GM23338 (cell line): ENCODE data around the gene RGS3. TPM values are rescaled to one million over a fixed set of nuclear protein-coding genes. Genes with fewer than 3 reads are reported as not detected.

Experiments used
- ATAC-seq: fragments of 200-7000 bp; cut with Tn5 transposase; 3 replicates; pipeline ENCODE4 v1.9.1; 2020
- DNase-seq: peaks from one replicate; pipeline ENCODE4 v3.0.0-alpha.2; 2015; ENCODE audit warnings: low spot score
- H2AFZ ChIP-seq: fragments of 200-600 bp; sonication (generic); 2 replicates; pipeline ENCODE4 v1.8.0; 2016; ENCODE audit warnings: antibody characterized with exemption, mild to moderate bottlenecking, moderate library complexity
- H3F3A ChIP-seq: fragments of 200-600 bp; sonication (generic); replicated peaks from 2 replicates; pipeline ENCODE4 v1.8.0; 2017; ENCODE audit warnings: antibody characterized with exemption, mixed run types, low read depth
- H3K27ac ChIP-seq: fragments of 200-600 bp; sonication (generic); 2 replicates; pipeline ENCODE4 v1.6.1; 2016; ENCODE audit warnings: low read depth
- H3K27me3 ChIP-seq: fragments of 200-600 bp; sonication (generic); 2 replicates; pipeline ENCODE4 v1.8.0; 2016; ENCODE audit warnings: mild to moderate bottlenecking, mixed run types, moderate library complexity; ENCODE audit not compliant: insufficient read depth
- H3K36me3 ChIP-seq: fragments of 200-600 bp; sonication (generic); 2 replicates; pipeline ENCODE4 v1.8.0; 2016; ENCODE audit warnings: mild to moderate bottlenecking; ENCODE audit not compliant: insufficient read depth
- H3K4me1 ChIP-seq: fragments of 200-600 bp; sonication (generic); 2 replicates; pipeline ENCODE4 v1.8.0; 2016; ENCODE audit warnings: mild to moderate bottlenecking, moderate library complexity; ENCODE audit not compliant: insufficient read depth
- H3K4me2 ChIP-seq: fragments of 200-600 bp; sonication (generic); 2 replicates; pipeline ENCODE4 v1.7.1; 2017; ENCODE audit warnings: mixed run types
- H3K4me3 ChIP-seq: fragments of 200-600 bp; sonication (generic); 2 replicates; pipeline ENCODE4 v1.6.1; 2016; ENCODE audit warnings: mixed run types
- H3K79me2 ChIP-seq: fragments of 200-600 bp; sonication (generic); replicated peaks from 2 replicates; pipeline ENCODE4 v1.8.0; 2017; ENCODE audit warnings: mild to moderate bottlenecking; ENCODE audit not compliant: insufficient read depth
- H3K9me2 ChIP-seq: fragments of 200-600 bp; sonication (generic); 2 replicates; pipeline ENCODE4 v1.8.0; 2017; ENCODE audit not compliant: insufficient read depth
- H4K20me1 ChIP-seq: fragments of 200-600 bp; sonication (generic); replicated peaks from 2 replicates; pipeline ENCODE4 v1.8.0; 2017; ENCODE audit warnings: mild to moderate bottlenecking; ENCODE audit not compliant: insufficient read depth
- H3K27ac Mint-ChIP-seq: 2 replicates; pipeline ENCODE4 v1.8.0; 2020; ENCODE audit warnings: inconsistent platforms, mild to moderate bottlenecking, moderate library complexity, mixed read lengths
- H3K27me3 Mint-ChIP-seq: 3 replicates; pipeline ENCODE4 v1.8.0; 2022; ENCODE audit warnings: low read depth, mild to moderate bottlenecking, moderate library complexity, mixed read lengths, inconsistent platforms; ENCODE audit not compliant: insufficient read depth, poor library complexity
- H3K36me3 Mint-ChIP-seq: 3 replicates; pipeline ENCODE4 v1.8.0; 2021; ENCODE audit warnings: low read depth, mild to moderate bottlenecking, inconsistent platforms, moderate library complexity, mixed read lengths
- H3K4me1 Mint-ChIP-seq: 3 replicates; pipeline ENCODE4 v1.8.0; 2020; ENCODE audit warnings: mild to moderate bottlenecking, inconsistent platforms, mixed read lengths
- H3K4me3 Mint-ChIP-seq: 3 replicates; pipeline ENCODE4 v1.8.0; 2021; ENCODE audit warnings: moderate library complexity, mild to moderate bottlenecking, inconsistent platforms, mixed read lengths
- H3K9me3 Mint-ChIP-seq: 3 replicates; pipeline ENCODE4 v1.8.0; 2020; ENCODE audit warnings: moderate library complexity, mild to moderate bottlenecking, inconsistent platforms, mixed read lengths
- CREB1 ChIP-seq: fragments of 250-450 bp; sonication (Bioruptor Pico); IDR thresholded peaks from 2 replicates; pipeline ENCODE4 v1.5.0; 2020; ENCODE audit warnings: low read depth, mild to moderate bottlenecking, moderate library complexity
- EZH2 ChIP-seq: fragments of 200-600 bp; sonication (generic); IDR thresholded peaks from one replicate; pipeline ENCODE4 v1.8.0; 2017; ENCODE audit warnings: antibody characterized with exemption, mild to moderate bottlenecking, low read depth; ENCODE audit not compliant: unreplicated experiment
- EZH2phosphoT487 ChIP-seq: fragments of 200-600 bp; sonication (generic); IDR thresholded peaks from one replicate; pipeline ENCODE4 v1.8.1; 2018; ENCODE audit warnings: antibody characterized with exemption; ENCODE audit not compliant: unreplicated experiment
- JUNB ChIP-seq: IDR thresholded peaks from one replicate; pipeline ENCODE4 v1.6.1; 2016; ENCODE audit warnings: antibody characterized with exemption; ENCODE audit not compliant: unreplicated experiment
- NANOG ChIP-seq: IDR thresholded peaks from 2 replicates; pipeline ENCODE4 v1.6.1; 2016; ENCODE audit warnings: antibody characterized with exemption, borderline replicate concordance
- POLR2AphosphoS5 ChIP-seq: IDR thresholded peaks from 2 replicates; pipeline ENCODE4 v1.6.1; 2016; ENCODE audit warnings: antibody characterized with exemption, low read depth
- ZNF114 ChIP-seq: fragments of 250-450 bp; sonication (Bioruptor Pico); IDR thresholded peaks from 2 replicates; pipeline ENCODE4 v1.5.0; 2020; ENCODE audit warnings: mild to moderate bottlenecking, moderate library complexity
- ZNF331 ChIP-seq: fragments of 250-450 bp; sonication (Bioruptor Pico); IDR thresholded peaks from 2 replicates; pipeline ENCODE4 v1.5.0; 2020; ENCODE audit warnings: low read depth, mild to moderate bottlenecking, moderate library complexity
- polyA plus RNA-seq: library from polyadenylated mRNA; unstranded; fragments of >200 nt; fragmentation: Nextera tagmentation; extraction: Ambion mirVana; gene quantifications from 2 replicates; pipeline ENCODE4 v1.2.1, GENCODE V29; 2016
- total RNA-seq: library from RNA; depleted of rRNA; stranded (reverse); fragments of >200 nt; shearing (Covaris generic); gene quantifications from 2 replicates; pipeline ENCODE4 v1.2.3, GENCODE V29; 2014
- TF ChIP-seq, protein P1 (sequence below), 2 experiments: fragments of 200-600 bp in 1 of 2; sonication (generic) in 1 of 2; conservative IDR thresholded peaks; 2 replicates each; pipeline versions ENCODE4 v1.5.1 to v1.6.1; 2016 to 2017; ENCODE audit warnings: antibody characterized with exemption in 2 of 2, low read depth in 2 of 2, mild to moderate bottlenecking in 2 of 2, moderate library complexity in 1 of 2
- TF ChIP-seq, protein P2 (sequence below): IDR thresholded peaks from 2 replicates; pipeline ENCODE4 v1.6.1; 2016; ENCODE audit warnings: antibody characterized with exemption
- TF ChIP-seq, protein P3 (sequence below): fragments of 250-450 bp; sonication (Bioruptor Pico); IDR thresholded peaks from 2 replicates; pipeline ENCODE4 v1.5.0; 2020; ENCODE audit warnings: mild to moderate bottlenecking, moderate library complexity

The RGS3 gene
- total and polyA plus RNA-seq, 2 experiments from 2014 or later, result 14.2 to 24.3 TPM

DNA sequence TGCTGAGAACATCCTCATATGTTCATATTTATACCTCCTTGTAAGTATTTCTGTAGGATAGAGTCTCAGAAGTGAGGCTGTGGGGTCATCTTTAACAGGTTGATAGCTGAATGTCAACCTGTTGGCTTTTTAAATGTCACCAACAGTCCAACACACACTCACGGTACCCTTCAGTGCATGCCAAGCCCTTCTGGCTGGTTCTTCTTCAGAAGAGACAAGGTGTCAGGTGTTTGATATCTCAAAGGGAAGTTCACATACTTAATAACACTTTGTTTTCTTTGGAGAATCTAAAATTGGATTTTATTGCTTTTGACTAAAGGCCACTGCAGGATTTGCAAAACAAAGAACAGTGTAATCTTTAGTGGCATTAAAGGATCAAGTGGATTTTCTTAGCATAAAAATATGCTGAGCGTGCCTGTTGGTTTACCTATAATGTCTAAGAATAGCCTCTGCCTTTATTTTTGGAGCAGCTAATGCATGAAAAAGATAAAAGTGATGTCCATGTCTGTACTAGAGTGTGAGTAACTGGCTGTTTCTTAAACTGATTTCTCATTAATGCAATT, 58.2 kb downstream of the RGS3 start (continued):
- TF ChIP-seq, protein P1, sequence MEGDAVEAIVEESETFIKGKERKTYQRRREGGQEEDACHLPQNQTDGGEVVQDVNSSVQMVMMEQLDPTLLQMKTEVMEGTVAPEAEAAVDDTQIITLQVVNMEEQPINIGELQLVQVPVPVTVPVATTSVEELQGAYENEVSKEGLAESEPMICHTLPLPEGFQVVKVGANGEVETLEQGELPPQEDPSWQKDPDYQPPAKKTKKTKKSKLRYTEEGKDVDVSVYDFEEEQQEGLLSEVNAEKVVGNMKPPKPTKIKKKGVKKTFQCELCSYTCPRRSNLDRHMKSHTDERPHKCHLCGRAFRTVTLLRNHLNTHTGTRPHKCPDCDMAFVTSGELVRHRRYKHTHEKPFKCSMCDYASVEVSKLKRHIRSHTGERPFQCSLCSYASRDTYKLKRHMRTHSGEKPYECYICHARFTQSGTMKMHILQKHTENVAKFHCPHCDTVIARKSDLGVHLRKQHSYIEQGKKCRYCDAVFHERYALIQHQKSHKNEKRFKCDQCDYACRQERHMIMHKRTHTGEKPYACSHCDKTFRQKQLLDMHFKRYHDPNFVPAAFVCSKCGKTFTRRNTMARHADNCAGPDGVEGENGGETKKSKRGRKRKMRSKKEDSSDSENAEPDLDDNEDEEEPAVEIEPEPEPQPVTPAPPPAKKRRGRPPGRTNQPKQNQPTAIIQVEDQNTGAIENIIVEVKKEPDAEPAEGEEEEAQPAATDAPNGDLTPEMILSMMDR (conservative IDR thresholded peaks at IDR 0.05; ENCODE audit: low read depth in 2 of 2), result no peak
- TF ChIP-seq ZNF331 (CRISPR knock-in tag), result no peak
- no peak for TF ChIP-seq CREB1
- TF ChIP-seq POLR2AphosphoS5, result no peak
- no peak for TF ChIP-seq EZH2phosphoT487
- TF ChIP-seq, protein P2, sequence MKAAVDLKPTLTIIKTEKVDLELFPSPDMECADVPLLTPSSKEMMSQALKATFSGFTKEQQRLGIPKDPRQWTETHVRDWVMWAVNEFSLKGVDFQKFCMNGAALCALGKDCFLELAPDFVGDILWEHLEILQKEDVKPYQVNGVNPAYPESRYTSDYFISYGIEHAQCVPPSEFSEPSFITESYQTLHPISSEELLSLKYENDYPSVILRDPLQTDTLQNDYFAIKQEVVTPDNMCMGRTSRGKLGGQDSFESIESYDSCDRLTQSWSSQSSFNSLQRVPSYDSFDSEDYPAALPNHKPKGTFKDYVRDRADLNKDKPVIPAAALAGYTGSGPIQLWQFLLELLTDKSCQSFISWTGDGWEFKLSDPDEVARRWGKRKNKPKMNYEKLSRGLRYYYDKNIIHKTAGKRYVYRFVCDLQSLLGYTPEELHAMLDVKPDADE, result no peak
- no peak for TF ChIP-seq ZNF114
- no peak for TF ChIP-seq NANOG
- TF ChIP-seq EZH2, result no peak

DNA sequence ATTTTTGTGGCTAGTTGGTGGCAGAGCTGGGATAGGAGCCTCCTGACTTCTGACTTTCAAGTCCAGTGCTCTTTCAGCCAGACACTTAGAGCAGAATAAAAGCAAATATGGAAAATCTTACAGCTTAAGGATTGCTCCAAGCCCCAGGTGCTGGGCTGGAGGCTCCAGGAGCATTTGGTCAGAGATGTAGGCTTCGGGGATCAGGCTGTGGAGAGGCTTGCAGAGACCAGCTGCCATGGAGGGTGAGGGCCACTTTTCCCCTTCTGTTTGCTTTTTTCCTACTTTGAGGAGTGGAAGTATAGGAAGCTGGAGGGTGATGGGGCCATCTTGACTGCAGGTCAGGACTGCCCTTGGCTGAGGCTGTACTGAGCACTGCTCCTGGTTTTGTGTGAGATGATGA, 58.9 kb downstream of the RGS3 start:
- Histone ChIP-seq H3K36me3 (no peaks in the 10 kb centered on the region), H4K20me1 (no peaks in the 10 kb centered on the region), H3K79me2 (no peaks in the 10 kb centered on the region), H3K4me2 (no peak overlapping the region), H2AFZ (no peak overlapping the region), H3K27ac (no peak overlapping the region), H3F3A (no peaks in the 10 kb centered on the region), H3K27me3 (no peaks in the 10 kb centered on the region), H3K4me3 (no peak overlapping the region), H3K9me2 (no peaks in the 10 kb centered on the region), H3K4me1 (no peaks in the 10 kb centered on the region)
- no peak for DNase-seq
- TF ChIP-seq EZH2 (no peak), ZNF331 (CRISPR knock-in tag) (no peak), JUNB (no peak), NANOG (no peak)
- TF ChIP-seq, protein P3, sequence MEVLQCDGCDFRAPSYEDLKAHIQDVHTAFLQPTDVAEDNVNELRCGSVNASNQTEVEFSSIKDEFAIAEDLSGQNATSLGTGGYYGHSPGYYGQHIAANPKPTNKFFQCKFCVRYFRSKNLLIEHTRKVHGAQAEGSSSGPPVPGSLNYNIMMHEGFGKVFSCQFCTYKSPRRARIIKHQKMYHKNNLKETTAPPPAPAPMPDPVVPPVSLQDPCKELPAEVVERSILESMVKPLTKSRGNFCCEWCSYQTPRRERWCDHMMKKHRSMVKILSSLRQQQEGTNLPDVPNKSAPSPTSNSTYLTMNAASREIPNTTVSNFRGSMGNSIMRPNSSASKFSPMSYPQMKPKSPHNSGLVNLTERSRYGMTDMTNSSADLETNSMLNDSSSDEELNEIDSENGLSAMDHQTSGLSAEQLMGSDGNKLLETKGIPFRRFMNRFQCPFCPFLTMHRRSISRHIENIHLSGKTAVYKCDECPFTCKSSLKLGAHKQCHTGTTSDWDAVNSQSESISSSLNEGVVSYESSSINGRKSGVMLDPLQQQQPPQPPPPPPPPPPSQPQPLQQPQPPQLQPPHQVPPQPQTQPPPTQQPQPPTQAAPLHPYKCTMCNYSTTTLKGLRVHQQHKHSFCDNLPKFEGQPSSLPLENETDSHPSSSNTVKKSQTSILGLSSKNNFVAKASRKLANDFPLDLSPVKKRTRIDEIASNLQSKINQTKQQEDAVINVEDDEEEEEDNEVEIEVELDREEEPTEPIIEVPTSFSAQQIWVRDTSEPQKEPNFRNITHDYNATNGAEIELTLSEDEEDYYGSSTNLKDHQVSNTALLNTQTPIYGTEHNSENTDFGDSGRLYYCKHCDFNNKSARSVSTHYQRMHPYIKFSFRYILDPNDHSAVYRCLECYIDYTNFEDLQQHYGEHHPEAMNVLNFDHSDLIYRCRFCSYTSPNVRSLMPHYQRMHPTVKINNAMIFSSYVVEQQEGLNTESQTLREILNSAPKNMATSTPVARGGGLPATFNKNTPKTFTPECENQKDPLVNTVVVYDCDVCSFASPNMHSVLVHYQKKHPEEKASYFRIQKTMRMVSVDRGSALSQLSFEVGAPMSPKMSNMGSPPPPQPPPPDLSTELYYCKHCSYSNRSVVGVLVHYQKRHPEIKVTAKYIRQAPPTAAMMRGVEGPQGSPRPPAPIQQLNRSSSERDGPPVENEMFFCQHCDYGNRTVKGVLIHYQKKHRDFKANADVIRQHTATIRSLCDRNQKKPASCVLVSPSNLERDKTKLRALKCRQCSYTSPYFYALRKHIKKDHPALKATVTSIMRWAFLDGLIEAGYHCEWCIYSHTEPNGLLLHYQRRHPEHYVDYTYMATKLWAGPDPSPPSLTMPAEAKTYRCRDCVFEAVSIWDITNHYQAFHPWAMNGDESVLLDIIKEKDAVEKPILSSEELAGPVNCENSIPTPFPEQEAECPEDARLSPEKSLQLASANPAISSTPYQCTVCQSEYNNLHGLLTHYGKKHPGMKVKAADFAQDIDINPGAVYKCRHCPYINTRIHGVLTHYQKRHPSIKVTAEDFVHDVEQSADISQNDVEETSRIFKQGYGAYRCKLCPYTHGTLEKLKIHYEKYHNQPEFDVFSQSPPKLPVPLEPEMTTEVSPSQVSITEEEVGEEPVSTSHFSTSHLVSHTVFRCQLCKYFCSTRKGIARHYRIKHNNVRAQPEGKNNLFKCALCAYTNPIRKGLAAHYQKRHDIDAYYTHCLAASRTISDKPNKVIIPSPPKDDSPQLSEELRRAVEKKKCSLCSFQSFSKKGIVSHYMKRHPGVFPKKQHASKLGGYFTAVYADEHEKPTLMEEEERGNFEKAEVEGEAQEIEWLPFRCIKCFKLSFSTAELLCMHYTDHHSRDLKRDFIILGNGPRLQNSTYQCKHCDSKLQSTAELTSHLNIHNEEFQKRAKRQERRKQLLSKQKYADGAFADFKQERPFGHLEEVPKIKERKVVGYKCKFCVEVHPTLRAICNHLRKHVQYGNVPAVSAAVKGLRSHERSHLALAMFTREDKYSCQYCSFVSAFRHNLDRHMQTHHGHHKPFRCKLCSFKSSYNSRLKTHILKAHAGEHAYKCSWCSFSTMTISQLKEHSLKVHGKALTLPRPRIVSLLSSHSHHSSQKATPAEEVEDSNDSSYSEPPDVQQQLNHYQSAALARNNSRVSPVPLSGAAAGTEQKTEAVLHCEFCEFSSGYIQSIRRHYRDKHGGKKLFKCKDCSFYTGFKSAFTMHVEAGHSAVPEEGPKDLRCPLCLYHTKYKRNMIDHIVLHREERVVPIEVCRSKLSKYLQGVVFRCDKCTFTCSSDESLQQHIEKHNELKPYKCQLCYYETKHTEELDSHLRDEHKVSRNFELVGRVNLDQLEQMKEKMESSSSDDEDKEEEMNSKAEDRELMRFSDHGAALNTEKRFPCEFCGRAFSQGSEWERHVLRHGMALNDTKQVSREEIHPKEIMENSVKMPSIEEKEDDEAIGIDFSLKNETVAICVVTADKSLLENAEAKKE (CRISPR knock-in tag), result no peak
- H3K4me3 Mint-ChIP-seq, result no peak overlapping the region
- peaks cover 11% of the 10 kb centered on the region for H3K4me1 Mint-ChIP-seq
- ATAC-seq, result no peak
- H3K27me3 Mint-ChIP-seq, result peaks cover 6% of the 10 kb centered on the region
- no peaks in the 10 kb centered on the region for H3K9me3 Mint-ChIP-seq
- no peaks in the 10 kb centered on the region for H3K36me3 Mint-ChIP-seq
- no peak overlapping the region for H3K27ac Mint-ChIP-seq
